ENCODE data around the gene IRX6.

GRCh38 chr16:55325458-55326109, 1.6 kb downstream of the IRX6 start:
- TF ChIP-seq EZH2 (IDR thresholded peaks at IDR 0.05; ENCODE audit: insufficient read depth, poor library complexity, severe bottlenecking) (no peak), EZH2phosphoT487 (IDR thresholded peaks at IDR 0.05; ENCODE audit: insufficient read depth, low read depth) (no peak)

All from GM23248 (cell line).